ENCODE data around the gene LRRC43. TPM values are rescaled to one million over a fixed set of nuclear protein-coding genes. Genes with fewer than 3 reads are reported as not detected.

Gene LRRC43
- total RNA-seq, 4 donors from 2014 or later, result 2.7 to 11.4 (median 5.3) TPM

DNA sequence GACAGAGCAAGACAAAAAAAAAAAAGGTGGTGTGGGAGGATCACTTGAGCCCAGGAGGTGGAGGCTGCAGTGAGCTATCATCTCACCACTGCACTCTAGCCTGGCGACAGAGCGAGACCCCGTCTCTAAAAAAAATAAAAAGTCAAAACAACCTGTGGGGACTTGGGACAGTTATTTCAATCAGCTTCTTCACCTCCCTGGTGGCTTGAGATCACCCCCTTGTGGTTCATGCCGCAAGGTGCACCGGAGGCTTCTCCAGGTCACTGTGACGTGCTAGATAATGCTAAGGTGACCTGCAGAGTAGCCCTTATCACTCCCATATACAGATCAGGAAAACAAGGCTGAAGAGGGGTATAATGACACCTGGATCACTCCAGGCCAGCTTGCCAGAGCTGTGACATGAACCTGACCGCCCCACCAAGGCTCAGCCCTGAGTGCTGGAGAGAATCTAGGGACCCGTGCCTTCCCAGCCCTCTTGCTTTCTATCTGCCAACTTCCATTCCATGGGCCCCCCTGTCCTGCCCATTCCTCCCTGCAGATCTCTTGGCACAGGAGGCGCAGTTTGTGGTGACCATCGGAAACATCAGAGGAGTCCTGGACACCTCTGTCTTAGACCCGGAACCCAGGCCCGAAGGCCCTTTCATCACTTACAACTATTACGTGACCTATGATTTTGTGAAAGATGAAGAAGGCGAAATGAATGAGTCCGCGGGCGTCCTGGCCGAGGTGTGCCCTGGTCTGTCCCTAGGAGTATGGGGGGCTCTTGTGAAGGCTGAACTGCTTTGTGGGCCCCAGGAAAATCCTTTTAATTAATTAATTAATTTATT lies 8.1 kb downstream of the LRRC43 start:
- WGBS, 2 donors, result 65 to 66% methylated on average over 18 of the region's 18 CpGs
- Histone ChIP-seq H3K36me3 (no peaks in the 10 kb centered on the region), H3K27ac (no peak overlapping the region), H3K9me3 (no peaks in the 10 kb centered on the region), H3K27me3 (no peaks in the 10 kb centered on the region), H3K4me1 (no peaks in the 10 kb centered on the region), H3K4me3 (replicated peaks in 1 of 3) (no peak overlapping the region)
- TF ChIP-seq, protein P1, sequence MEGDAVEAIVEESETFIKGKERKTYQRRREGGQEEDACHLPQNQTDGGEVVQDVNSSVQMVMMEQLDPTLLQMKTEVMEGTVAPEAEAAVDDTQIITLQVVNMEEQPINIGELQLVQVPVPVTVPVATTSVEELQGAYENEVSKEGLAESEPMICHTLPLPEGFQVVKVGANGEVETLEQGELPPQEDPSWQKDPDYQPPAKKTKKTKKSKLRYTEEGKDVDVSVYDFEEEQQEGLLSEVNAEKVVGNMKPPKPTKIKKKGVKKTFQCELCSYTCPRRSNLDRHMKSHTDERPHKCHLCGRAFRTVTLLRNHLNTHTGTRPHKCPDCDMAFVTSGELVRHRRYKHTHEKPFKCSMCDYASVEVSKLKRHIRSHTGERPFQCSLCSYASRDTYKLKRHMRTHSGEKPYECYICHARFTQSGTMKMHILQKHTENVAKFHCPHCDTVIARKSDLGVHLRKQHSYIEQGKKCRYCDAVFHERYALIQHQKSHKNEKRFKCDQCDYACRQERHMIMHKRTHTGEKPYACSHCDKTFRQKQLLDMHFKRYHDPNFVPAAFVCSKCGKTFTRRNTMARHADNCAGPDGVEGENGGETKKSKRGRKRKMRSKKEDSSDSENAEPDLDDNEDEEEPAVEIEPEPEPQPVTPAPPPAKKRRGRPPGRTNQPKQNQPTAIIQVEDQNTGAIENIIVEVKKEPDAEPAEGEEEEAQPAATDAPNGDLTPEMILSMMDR (IDR thresholded peaks at IDR 0.05), result peak; percentile 35 to 81 (median 77)
- TF ChIP-seq POLR2A (IDR thresholded peaks at IDR 0.05), result no peak
- peak; percentile 70 to 79 for DNase-seq
- intact Hi-C loops (cut with DNase I), result loop anchor here (5.0 kb wide), 1 partner anchor 64 kb away; no protein-coding TSS in a partner anchor

- H3K4me3 ChIP-seq (replicated peaks in 1 of 3), result no peak overlapping the region
- H3K9me3 ChIP-seq, result no peaks in the 10 kb centered on the region
- 64 to 78% methylated on average over 11 of the region's 11 CpGs for WGBS, 2 donors
- H3K27ac ChIP-seq, result no peak overlapping the region
- TF ChIP-seq, protein P1 (IDR thresholded peaks at IDR 0.05), result no peak
- TF ChIP-seq POLR2A (IDR thresholded peaks at IDR 0.05), result no peak
- no peaks in the 10 kb centered on the region for H3K4me1 ChIP-seq
- DNase-seq, result no peak
- H3K36me3 ChIP-seq, result no peaks in the 10 kb centered on the region
- intact Hi-C loops (cut with DNase I), result loop anchor here (5.0 kb wide), 1 partner anchor 65 kb away; no protein-coding TSS in a partner anchor
- no peaks in the 10 kb centered on the region for H3K27me3 ChIP-seq
Measured at GRCh38 chr12:122192441-122192840, 9.5 kb downstream of the LRRC43 start.

GRCh38 chr12:122194804-122195203 lies 11.9 kb downstream of the LRRC43 start:
- no peak for TF ChIP-seq POLR2A (IDR thresholded peaks at IDR 0.05)
- TF ChIP-seq, protein P1 (IDR thresholded peaks at IDR 0.05), result no peak

GRCh38 chr12:122195405-122195804 lies 12.5 kb downstream of the LRRC43 start:
- no peak for DNase-seq
- intact Hi-C loops (cut with DNase I), result loop anchor here (5.0 kb wide), 1 partner anchor 143 kb away; no protein-coding TSS in a partner anchor
- no peaks in the 10 kb centered on the region for H3K27me3 ChIP-seq
- WGBS, 2 donors, result 82 to 94% methylated on average over 4 of the region's 4 CpGs
- no peaks in the 10 kb centered on the region for H3K9me3 ChIP-seq
- H3K4me1 ChIP-seq, result no peaks in the 10 kb centered on the region
- no peaks in the 10 kb centered on the region for H3K36me3 ChIP-seq
- no peak overlapping the region for H3K27ac ChIP-seq
- TF ChIP-seq POLR2A (IDR thresholded peaks at IDR 0.05), result no peak
- TF ChIP-seq, protein P1 (IDR thresholded peaks at IDR 0.05), result no peak
- H3K4me3 ChIP-seq (replicated peaks in 1 of 3), result no peak overlapping the region

More at GRCh38 chr12:122194804-122195203, 11.9 kb downstream of the LRRC43 start:
- H3K36me3 ChIP-seq, result no peaks in the 10 kb centered on the region
- intact Hi-C loops (cut with DNase I), result loop anchor here (5.0 kb wide), 2 partner anchors 68 to 143 kb away; no protein-coding TSS in a partner anchor
- DNase-seq, result no peak
- no peak overlapping the region for H3K27ac ChIP-seq
- H3K9me3 ChIP-seq, result no peaks in the 10 kb centered on the region
- 80 to 87% methylated on average over 1 of the region's 1 CpG for WGBS, 2 donors
- no peaks in the 10 kb centered on the region for H3K4me1 ChIP-seq
- no peak overlapping the region for H3K4me3 ChIP-seq (replicated peaks in 1 of 3)
- H3K27me3 ChIP-seq, result no peaks in the 10 kb centered on the region

DNA sequence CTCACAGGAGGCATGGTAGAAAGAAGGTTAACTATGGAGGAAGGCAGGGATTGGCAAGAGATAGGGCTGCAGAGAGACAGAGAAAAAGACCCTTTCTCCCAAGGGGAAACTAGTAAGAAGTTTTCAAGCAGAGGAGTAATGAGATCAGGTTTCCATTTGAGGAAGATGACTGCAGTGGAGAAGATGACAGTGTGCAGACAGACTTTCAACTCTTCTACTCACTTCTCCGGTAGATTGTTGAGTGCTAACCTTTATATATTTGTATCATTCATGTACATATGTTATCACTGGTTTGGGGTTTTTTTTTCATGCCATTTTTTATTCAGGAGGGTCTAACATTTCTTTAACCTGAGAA lies 14.7 kb downstream of the LRRC43 start:
- Histone ChIP-seq H3K27ac (no peak overlapping the region), H3K36me3 (no peaks in the 10 kb centered on the region), H3K4me1 (no peaks in the 10 kb centered on the region), H3K9me3 (no peaks in the 10 kb centered on the region), H3K27me3 (no peaks in the 10 kb centered on the region), H3K4me3 (replicated peaks in 1 of 3) (no peak overlapping the region)
- no peak for TF ChIP-seq POLR2A (IDR thresholded peaks at IDR 0.05)
- TF ChIP-seq, protein P1 (IDR thresholded peaks at IDR 0.05), result no peak
- DNase-seq, result no peak
- WGBS, 2 donors, result 68 to 77% methylated on average over 1 of the region's 1 CpG
- intact Hi-C loops (cut with DNase I), result loop anchor here (5.0 kb wide), 1 partner anchor 145 kb away; no protein-coding TSS in a partner anchor
